H1 (cell line): ENCODE data around the gene MAP7D1. TPM values are rescaled to one million over a fixed set of nuclear protein-coding genes. Genes with fewer than 3 reads are reported as not detected.

Source experiments
- ATF3 ChIP-seq: IDR thresholded peaks from 2 replicates; pipeline ENCODE4 v1.6.1; 2011; ENCODE audit warnings: low read depth, mild to moderate bottlenecking, low read length; ENCODE audit not compliant: insufficient read depth
- POLR2AphosphoS5 ChIP-seq: IDR thresholded peaks from 2 replicates; pipeline ENCODE4 v1.6.1; 2011; ENCODE audit warnings: low read depth, low read length
- TBP ChIP-seq: IDR thresholded peaks from 2 replicates; pipeline ENCODE4 v1.6.1; 2011; ENCODE audit warnings: low read depth, low read length, improper control_type of control experiment
- polyA plus RNA-seq, 7 experiments: library from polyadenylated mRNA; depleted of rRNA in 3 of 7; stranded (reverse) in 5 of 7; unstranded in 2 of 7; fragments of >200 nt in 5 of 7; fragments of 200-250 nt in 2 of 7; gene quantifications; 1 replicate in 5 of 7; 2 replicates in 1 of 7; 4 replicates in 1 of 7; pipeline versions ENCODE4 v1.2.1 to v1.2.3, GENCODE V29; 2011 to 2013; ENCODE audit warnings: missing spikeins in 2 of 7, mixed read lengths in 2 of 7
- total RNA-seq: library from RNA; stranded (reverse); fragmentation: NEBNext Ultra II Directional; extraction: Animal tissue kit (Norgen Biotek cat#: 25700); gene quantifications from 2 replicates; pipeline ENCODE4 v1.2.1, GENCODE V29; 2021

MAP7D1 gene
- total and polyA plus RNA-seq, 2 of the 8 experiments (the other 6 are each of a cell fraction or from before 2014, with no cell fraction given): 18.2 to 52.4 TPM

GRCh38 chr1:36109041-36109679 is 46.8 kb upstream of the MAP7D1 start (continued):
- TF ChIP-seq ATF3 (no peak), POLR2AphosphoS5 (no peak), TBP (no peak)
- TF ChIP-seq, all 59 proteins: peak for 0
